Activated naive CD4-positive, alpha-beta T cell treated with anti-CD3 and anti-CD28 coated beads, Interleukin-2, amount 10 ng/mL, durations not matched to agents 5 hours and 36 hours (primary cell): Measurements from ENCODE around the gene CRIP3. TPM values are rescaled to one million over a fixed set of nuclear protein-coding genes. Genes with fewer than 3 reads are reported as not detected.

ENCODE experiments used
- total RNA-seq, 2 experiments: library from RNA; stranded (reverse); gene quantifications; one replicate each; pipeline ENCODE4 v1.2.3, GENCODE V29; 2021

Gene CRIP3
- total RNA-seq, result under 1 TPM; 0.29 to 0.35 TPM

GRCh38 chr6:43308101-43308989, at the start of gene CRIP3:
Gene CRIP3, minus strand, starts transcription at chr6:43308826. Its CDS starts 34 bp downstream, at chr6:43308792.

DNA sequence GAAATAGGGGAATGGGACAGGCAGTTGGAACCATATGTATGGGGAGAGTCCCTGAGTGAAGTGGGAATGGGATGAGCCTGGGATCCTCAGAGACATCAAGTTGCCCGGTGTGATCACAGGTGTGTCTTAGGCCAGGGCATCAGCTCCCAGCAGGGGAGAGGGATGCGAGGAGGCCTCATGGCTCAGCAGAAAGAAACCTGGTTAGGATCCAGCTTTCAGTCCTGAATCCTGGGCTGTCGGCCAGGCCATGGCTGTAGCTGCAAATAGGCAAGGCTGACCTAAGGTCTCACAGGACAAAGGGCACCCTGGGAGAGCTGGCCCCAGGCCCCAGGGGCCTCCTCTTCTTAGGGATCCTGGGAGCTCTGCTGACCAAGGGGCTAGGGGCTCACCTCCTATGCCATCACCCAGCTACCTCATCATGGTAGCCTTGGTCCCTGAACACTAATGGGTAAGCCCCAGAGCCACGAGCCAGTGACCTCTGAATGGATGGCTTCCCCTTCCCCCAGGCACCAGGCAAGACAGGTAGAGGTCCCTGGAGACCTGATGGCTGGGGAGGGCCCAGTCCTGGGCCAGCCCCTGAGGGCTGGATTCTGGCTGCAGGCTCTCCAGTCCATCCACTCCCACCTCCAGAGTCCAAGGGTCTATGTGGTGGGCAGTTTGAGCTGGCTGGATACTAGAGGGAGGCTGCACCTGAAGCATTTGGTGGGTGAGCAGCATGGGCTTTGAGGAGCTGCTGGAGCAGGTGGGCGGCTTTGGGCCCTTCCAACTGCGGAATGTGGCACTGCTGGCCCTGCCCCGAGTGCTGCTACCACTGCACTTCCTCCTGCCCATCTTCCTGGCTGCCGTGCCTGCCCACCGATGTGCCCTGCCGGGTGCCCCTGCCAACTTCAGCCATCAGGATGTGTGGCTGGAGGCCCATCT, 10.7 kb downstream of the CRIP3 start, which contains the start of gene SLC22A7:
Gene SLC22A7, plus strand, starts transcription at position 617 of the 921 bp plus-strand sequence. Its CDS starts 99 bp downstream, at position 716.

Other genes with a start within 250 kb of the CRIP3 start
- gene MRPL2, start 249.4 kb downstream of the CRIP3 start, total RNA-seq, result 10 to 100 TPM; 45.9 to 47.3 TPM
- 10 to 100 TPM; 18.0 to 24.6 TPM for gene KLC4, start 249.2 kb downstream of the CRIP3 start, total RNA-seq
- gene PTK7, start 232.5 kb downstream of the CRIP3 start, total RNA-seq, result 1 to 10 TPM in 1 of 2 experiments, under 1 TPM in 1; 0.94 to 1.2 TPM
- 10 to 100 TPM; 36.4 to 38.7 TPM for gene SRF, start 137.6 kb downstream of the CRIP3 start, total RNA-seq
- 10 to 100 TPM; 59.8 to 59.9 TPM for gene CUL9, start 126.6 kb downstream of the CRIP3 start, total RNA-seq
- 10 to 100 TPM; 43.1 to 43.6 TPM for gene DNPH1, start 79.3 kb downstream of the CRIP3 start, total RNA-seq
- under 1 TPM in 1 of 2 experiments, not detected in 1; 0.03 TPM for gene TTBK1, start 65.3 kb downstream of the CRIP3 start, total RNA-seq
- not detected for gene SLC22A7, start 10.6 kb downstream of the CRIP3 start, total RNA-seq
- 10 to 100 TPM; 19.9 to 20.5 TPM for gene ZNF318, start 60.8 kb upstream of the CRIP3 start, total RNA-seq
- 10 to 100 TPM; 42.2 to 48.8 TPM for gene ABCC10, start 118.7 kb upstream of the CRIP3 start, total RNA-seq
- gene DLK2, start 146.7 kb upstream of the CRIP3 start, total RNA-seq, result under 1 TPM; 0.43 to 0.55 TPM
- gene TJAP1, start 168.7 kb upstream of the CRIP3 start, total RNA-seq, result 10 to 100 TPM; 35.9 to 39.7 TPM
- gene LRRC73, start 201.5 kb upstream of the CRIP3 start, total RNA-seq, result under 1 TPM; 0.14 to 0.33 TPM
- 10 to 100 TPM; 63.2 to 69.1 TPM for gene YIPF3, start 208.1 kb upstream of the CRIP3 start, total RNA-seq
- gene POLR1C, start 208.3 kb upstream of the CRIP3 start, total RNA-seq, result 10 to 100 TPM; 30.0 to 36.2 TPM